Progenitor cell of endocrine pancreas (in vitro differentiated cells): ENCODE data around the gene PLEK2. TPM values are rescaled to one million over a fixed set of nuclear protein-coding genes. Genes with fewer than 3 reads are reported as not detected.

Experiments used
- DNase-seq: peaks from one replicate; pipeline ENCODE4 v3.0.0; 2021; ENCODE audit warnings: low spot score; ENCODE audit not compliant: unreplicated experiment
- H3K27ac Mint-ChIP-seq: 2 replicates; pipeline ENCODE4 v1.8.0; 2021; ENCODE audit warnings: mild to moderate bottlenecking, moderate library complexity, mixed read lengths
- H3K27me3 Mint-ChIP-seq: 2 replicates; pipeline ENCODE4 v1.8.0; 2021; ENCODE audit warnings: mixed read lengths
- H3K36me3 Mint-ChIP-seq: 2 replicates; pipeline ENCODE4 v1.8.0; 2022; ENCODE audit warnings: mixed read lengths; ENCODE audit not compliant: insufficient read depth
- H3K4me1 Mint-ChIP-seq: 2 replicates; pipeline ENCODE4 v1.8.0; 2021; ENCODE audit warnings: low read depth, mixed read lengths
- H3K4me3 Mint-ChIP-seq: 2 replicates; pipeline ENCODE4 v1.8.0; 2021; ENCODE audit warnings: low read depth, mild to moderate bottlenecking, moderate library complexity, mixed read lengths
- H3K9me3 Mint-ChIP-seq: 2 replicates; pipeline ENCODE4 v1.8.0; 2021; ENCODE audit warnings: low read depth, mixed read lengths
- CTCF ChIP-seq: fragments of 200-600 bp; sonication (generic); IDR thresholded peaks from one replicate; pipeline ENCODE4 v1.5.0; 2021; ENCODE audit warnings: antibody characterized with exemption, mild to moderate bottlenecking; ENCODE audit not compliant: unreplicated experiment
- total RNA-seq: library from RNA; stranded (reverse); gene quantifications from 2 replicates; pipeline ENCODE4 v1.2.1, GENCODE V29; 2021

The PLEK2 gene
- total RNA-seq, 1 donor from 2014 or later = 0.89 TPM

DNA sequence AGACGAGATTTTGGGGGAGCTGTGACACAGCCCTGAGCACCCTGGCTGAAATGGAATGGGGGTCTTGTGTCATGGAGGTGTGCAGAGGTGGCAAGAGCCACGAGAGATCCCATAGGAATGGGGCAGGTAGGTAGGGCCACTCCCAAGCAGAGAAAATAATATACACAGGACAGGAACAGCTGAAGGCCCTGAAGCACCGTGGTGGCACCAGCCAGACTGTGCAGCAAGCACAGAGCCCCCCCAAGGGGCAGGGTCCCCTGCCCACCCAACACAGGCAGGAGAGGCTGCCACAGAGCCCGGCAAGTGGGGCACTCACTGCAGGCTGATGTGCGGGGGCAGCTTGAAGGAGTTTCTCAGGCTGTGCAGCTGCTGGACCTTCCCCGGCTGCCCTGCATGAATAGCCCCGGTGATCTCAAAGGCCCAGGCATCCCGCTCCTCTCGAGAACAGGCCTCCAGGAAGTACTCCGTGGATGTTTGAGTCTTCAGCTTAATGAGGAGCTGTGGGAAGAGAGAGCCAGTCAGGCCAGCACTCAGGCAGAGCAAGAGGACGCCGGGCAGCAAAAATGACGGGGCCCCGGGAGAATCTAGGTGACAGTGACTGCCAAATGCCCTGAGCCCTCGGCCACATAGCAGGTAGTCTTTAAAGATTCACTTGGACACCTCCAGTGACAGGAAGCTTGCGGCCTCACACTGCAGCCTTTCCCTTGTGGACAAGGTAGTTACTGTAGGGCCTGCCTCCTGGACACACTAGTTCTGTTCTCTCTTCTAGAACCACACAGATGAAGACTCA is 16.7 kb downstream of the PLEK2 start:
- no peak overlapping the region for H3K4me3 Mint-ChIP-seq
- TF ChIP-seq CTCF = no peak
- no peaks in the 10 kb centered on the region for H3K9me3 Mint-ChIP-seq
- no peak for DNase-seq
- peaks cover 13% of the 10 kb centered on the region for H3K4me1 Mint-ChIP-seq
- no peak overlapping the region for H3K27ac Mint-ChIP-seq
- H3K27me3 Mint-ChIP-seq = peaks cover 2% of the 10 kb centered on the region
- H3K36me3 Mint-ChIP-seq = no peaks in the 10 kb centered on the region

- Mint-ChIP-seq H3K9me3 (no peaks in the 10 kb centered on the region), H3K27ac (no peak overlapping the region), H3K27me3 (no peaks in the 10 kb centered on the region), H3K4me1 (peaks cover 13% of the 10 kb centered on the region), H3K4me3 (no peak overlapping the region), H3K36me3 (no peaks in the 10 kb centered on the region)
- no peak for DNase-seq
- TF ChIP-seq CTCF = no peak
These were observed 18.3 kb downstream of the PLEK2 start for GRCh38 chr14:67393689-67394088.

- no peak overlapping the region for H3K27ac Mint-ChIP-seq
- H3K36me3 Mint-ChIP-seq = no peaks in the 10 kb centered on the region
- H3K4me3 Mint-ChIP-seq = no peak overlapping the region
- no peak for TF ChIP-seq CTCF
- no peak for DNase-seq
- no peaks in the 10 kb centered on the region for H3K27me3 Mint-ChIP-seq
- H3K4me1 Mint-ChIP-seq = peaks cover 13% of the 10 kb centered on the region
- no peaks in the 10 kb centered on the region for H3K9me3 Mint-ChIP-seq
These were observed 19.2 kb downstream of the PLEK2 start for GRCh38 chr14:67392800-67393199.

DNA sequence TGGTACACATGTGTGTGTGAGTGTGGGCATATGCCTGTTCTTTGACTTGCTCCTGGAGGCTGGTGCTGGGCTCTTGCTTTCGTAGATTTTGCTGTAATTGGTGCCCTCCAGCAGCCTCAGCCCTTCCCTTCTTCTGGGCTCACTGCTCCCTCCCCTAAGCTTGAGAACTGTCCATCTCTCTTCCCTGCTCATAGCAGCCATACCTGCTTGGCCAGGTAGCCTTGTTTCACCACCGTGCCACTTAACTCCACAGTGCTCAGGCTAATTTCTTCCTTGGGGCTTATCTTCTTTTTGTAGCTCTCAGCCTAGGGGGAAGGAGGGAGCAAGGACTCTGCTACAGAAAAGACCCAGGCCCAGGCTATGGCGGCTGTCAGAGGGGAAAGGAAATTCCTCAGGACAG is 19.8 kb downstream of the PLEK2 start:
- Mint-ChIP-seq H3K4me3 (no peak overlapping the region), H3K27ac (no peak overlapping the region)

GRCh38 chr14:67391268-67391667 is 20.7 kb downstream of the PLEK2 start:
- DNase-seq = no peak
- TF ChIP-seq CTCF = no peak
- H3K4me3 Mint-ChIP-seq = no peak overlapping the region
- H3K4me1 Mint-ChIP-seq = peaks cover 8% of the 10 kb centered on the region
- H3K36me3 Mint-ChIP-seq = no peaks in the 10 kb centered on the region
- no peaks in the 10 kb centered on the region for H3K27me3 Mint-ChIP-seq
- no peak overlapping the region for H3K27ac Mint-ChIP-seq
- no peaks in the 10 kb centered on the region for H3K9me3 Mint-ChIP-seq

More for the DNA sequence above, 19.8 kb downstream of the PLEK2 start:
- no peak for TF ChIP-seq CTCF
- H3K9me3 Mint-ChIP-seq = no peaks in the 10 kb centered on the region
- H3K36me3 Mint-ChIP-seq = no peaks in the 10 kb centered on the region
- H3K4me1 Mint-ChIP-seq = peaks cover 13% of the 10 kb centered on the region
- DNase-seq = no peak
- H3K27me3 Mint-ChIP-seq = no peaks in the 10 kb centered on the region
